GM18858 (cell line): ENCODE measurements around the gene CGB1.
"Not testable (repeated sequence)": the region's sequence is repeated elsewhere in the genome, so short reads cannot be mapped to it uniquely, and the experiment has no call there.

Source experiments
- ATAC-seq: cut with Tn5 transposase; IDR thresholded peaks from one replicate; pipeline ENCODE4 v1.9.1; 2021; ENCODE audit not compliant: unreplicated experiment

CGB1 gene

GRCh38 chr19:49036815-49037214, at the start of gene CGB1:
Gene CGB1 (minus strand): TSS chr19:49036895. CDS start chr19:49036711, 184 bp downstream.
- not testable (repeated sequence) for ATAC-seq

GRCh38 chr19:49086296-49086695, 49.6 kb upstream of the CGB1 start:
- ATAC-seq = no peak

GRCh38 chr19:49085868-49086232, 49.2 kb upstream of the CGB1 start:
- ATAC-seq = no peak

- ATAC-seq = peak; percentile 72
Observed at GRCh38 chr19:49085020-49085867, 48.5 kb upstream of the CGB1 start, which contains the start of gene SNRNP70. Gene SNRNP70 (plus strand): TSS chr19:49085451. CDS start chr19:49086415, 964 bp downstream.

- ATAC-seq = no peak
Observed at GRCh38 chr19:49084206-49085019, 47.7 kb upstream of the CGB1 start.

- no peak for ATAC-seq
Observed at GRCh38 chr19:49081273-49081672, 44.6 kb upstream of the CGB1 start.

- no peak for ATAC-seq
Observed at GRCh38 chr19:49080392-49080791, 43.7 kb upstream of the CGB1 start.

GRCh38 chr19:49074869-49075268, 38.2 kb upstream of the CGB1 start:
- ATAC-seq = not testable (repeated sequence)

GRCh38 chr19:49073514-49074378, 37.1 kb upstream of the CGB1 start:
- ATAC-seq = no peak

GRCh38 chr19:49071860-49072547, 35.3 kb upstream of the CGB1 start:
- ATAC-seq = no peak

- no peak for ATAC-seq
Observed at GRCh38 chr19:49070416-49070815, 33.7 kb upstream of the CGB1 start.

- no peak for ATAC-seq
Observed at GRCh38 chr19:49069026-49069425, 32.3 kb upstream of the CGB1 start.

GRCh38 chr19:49067554-49067953, 30.9 kb upstream of the CGB1 start:
- no peak for ATAC-seq

GRCh38 chr19:49065905-49066512, 29.3 kb upstream of the CGB1 start:
- ATAC-seq = no peak

GRCh38 chr19:49064768-49065611, 28.3 kb upstream of the CGB1 start, which contains the start of gene NTF4:
Gene NTF4 (minus strand): TSS chr19:49064818. CDS start chr19:49061997, 2,821 bp downstream.
- ATAC-seq = no peak

GRCh38 chr19:49064029-49064629, 27.4 kb upstream of the CGB1 start:
- ATAC-seq = no peak

- ATAC-seq = no peak
Observed at GRCh38 chr19:49061445-49061844, 24.8 kb upstream of the CGB1 start.

GRCh38 chr19:49061000-49061399, 24.3 kb upstream of the CGB1 start:
- no peak for ATAC-seq

- no peak for ATAC-seq
Observed at GRCh38 chr19:49059053-49059452, 22.4 kb upstream of the CGB1 start.
